ENCODE data around the gene E2F2. TPM values are rescaled to one million over a fixed set of nuclear protein-coding genes. Genes with fewer than 3 reads are reported as not detected.
"Not testable (repeated sequence)": the region's sequence is repeated elsewhere in the genome, so short reads cannot be mapped to it uniquely, and the experiment has no call there.

Gene E2F2
- total RNA-seq, 1 experiment from 2014 or later: 9.9 TPM

GRCh38 chr1:23543707-23544443 is 12.8 kb upstream of the E2F2 start:
- Histone ChIP-seq H3K4me3 (ENCODE audit: insufficient read depth, low read depth, low read length) (no peak overlapping the region), H3K36me3 (replicated peaks; ENCODE audit: control insufficient read depth, insufficient read depth, low read length) (no peaks in the 10 kb centered on the region), H3K27me3 (ENCODE audit: control insufficient read depth, insufficient read depth, low read length) (no peaks in the 10 kb centered on the region)
- DNase-seq: no peak

GRCh38 chr1:23542940-23543339 is 11.9 kb upstream of the E2F2 start:
- H3K27me3 ChIP-seq (ENCODE audit: control insufficient read depth, insufficient read depth, low read length); DNase-seq; H3K4me3 ChIP-seq (ENCODE audit: insufficient read depth, low read depth, low read length); H3K36me3 ChIP-seq (replicated peaks; ENCODE audit: control insufficient read depth, insufficient read depth, low read length): not testable (repeated sequence)

DNA sequence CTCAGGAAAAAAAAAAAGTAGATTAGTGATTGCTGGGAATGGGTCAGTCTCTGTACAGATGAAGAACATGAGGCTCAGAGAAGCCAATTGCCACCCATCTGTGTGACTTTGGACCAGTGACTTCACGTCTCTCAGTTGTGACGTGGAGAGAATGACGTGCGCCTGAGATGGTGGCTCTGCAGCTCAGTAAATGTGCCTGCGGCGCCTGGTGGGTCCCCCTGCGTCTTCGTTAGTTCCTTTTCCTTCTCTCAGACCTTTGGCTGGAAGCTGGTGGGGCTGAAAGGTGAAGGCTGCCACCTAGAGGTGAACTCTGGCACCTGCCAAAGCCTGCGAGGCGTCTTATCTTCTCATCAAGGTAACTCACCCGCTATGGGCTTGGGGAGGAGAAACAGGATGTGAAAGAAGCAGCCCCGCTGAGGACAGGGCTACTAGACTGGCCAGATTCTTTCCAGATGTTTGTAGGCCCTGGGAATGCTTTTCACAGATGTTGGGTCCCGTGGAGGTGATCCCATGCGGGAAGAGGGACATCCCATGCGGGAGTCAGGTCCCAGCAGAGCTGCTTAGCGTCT is 8.7 kb upstream of the E2F2 start:
- Histone ChIP-seq H3K27me3 (ENCODE audit: control insufficient read depth, insufficient read depth, low read length) (no peaks in the 10 kb centered on the region), H3K4me3 (ENCODE audit: insufficient read depth, low read depth, low read length) (no peak overlapping the region), H3K36me3 (replicated peaks; ENCODE audit: control insufficient read depth, insufficient read depth, low read length) (no peaks in the 10 kb centered on the region)
- DNase-seq: peak; percentile 94

GRCh38 chr1:23537296-23537973 is 6.4 kb upstream of the E2F2 start:
- H3K27me3 ChIP-seq (ENCODE audit: control insufficient read depth, insufficient read depth, low read length): no peaks in the 10 kb centered on the region
- no peak for DNase-seq
- no peaks in the 10 kb centered on the region for H3K36me3 ChIP-seq (replicated peaks; ENCODE audit: control insufficient read depth, insufficient read depth, low read length)
- H3K4me3 ChIP-seq (ENCODE audit: insufficient read depth, low read depth, low read length): no peak overlapping the region

GRCh38 chr1:23533246-23534023 is 2.4 kb upstream of the E2F2 start:
- no peak for DNase-seq
- Histone ChIP-seq H3K4me3 (ENCODE audit: insufficient read depth, low read depth, low read length) (no peak overlapping the region), H3K27me3 (ENCODE audit: control insufficient read depth, insufficient read depth, low read length) (peaks cover 19% of the 10 kb centered on the region), H3K36me3 (replicated peaks; ENCODE audit: control insufficient read depth, insufficient read depth, low read length) (no peaks in the 10 kb centered on the region)

- Histone ChIP-seq H3K4me3 (ENCODE audit: insufficient read depth, low read depth, low read length) (peak overlapping the region; percentile 37), H3K36me3 (replicated peaks; ENCODE audit: control insufficient read depth, insufficient read depth, low read length) (no peaks in the 10 kb centered on the region), H3K27me3 (ENCODE audit: control insufficient read depth, insufficient read depth, low read length) (peaks cover 19% of the 10 kb centered on the region)
- DNase-seq: no peak
Observed at GRCh38 chr1:23531562-23532094, 595 bp upstream of the E2F2 start.

- no peak for DNase-seq
- no peaks in the 10 kb centered on the region for H3K36me3 ChIP-seq (replicated peaks; ENCODE audit: control insufficient read depth, insufficient read depth, low read length)
- peak overlapping the region; percentile 78 for H3K4me3 ChIP-seq (ENCODE audit: insufficient read depth, low read depth, low read length)
- H3K27me3 ChIP-seq (ENCODE audit: control insufficient read depth, insufficient read depth, low read length): peaks cover 19% of the 10 kb centered on the region
Observed at GRCh38 chr1:23530087-23530746, 816 bp downstream of the E2F2 start.

DNA sequence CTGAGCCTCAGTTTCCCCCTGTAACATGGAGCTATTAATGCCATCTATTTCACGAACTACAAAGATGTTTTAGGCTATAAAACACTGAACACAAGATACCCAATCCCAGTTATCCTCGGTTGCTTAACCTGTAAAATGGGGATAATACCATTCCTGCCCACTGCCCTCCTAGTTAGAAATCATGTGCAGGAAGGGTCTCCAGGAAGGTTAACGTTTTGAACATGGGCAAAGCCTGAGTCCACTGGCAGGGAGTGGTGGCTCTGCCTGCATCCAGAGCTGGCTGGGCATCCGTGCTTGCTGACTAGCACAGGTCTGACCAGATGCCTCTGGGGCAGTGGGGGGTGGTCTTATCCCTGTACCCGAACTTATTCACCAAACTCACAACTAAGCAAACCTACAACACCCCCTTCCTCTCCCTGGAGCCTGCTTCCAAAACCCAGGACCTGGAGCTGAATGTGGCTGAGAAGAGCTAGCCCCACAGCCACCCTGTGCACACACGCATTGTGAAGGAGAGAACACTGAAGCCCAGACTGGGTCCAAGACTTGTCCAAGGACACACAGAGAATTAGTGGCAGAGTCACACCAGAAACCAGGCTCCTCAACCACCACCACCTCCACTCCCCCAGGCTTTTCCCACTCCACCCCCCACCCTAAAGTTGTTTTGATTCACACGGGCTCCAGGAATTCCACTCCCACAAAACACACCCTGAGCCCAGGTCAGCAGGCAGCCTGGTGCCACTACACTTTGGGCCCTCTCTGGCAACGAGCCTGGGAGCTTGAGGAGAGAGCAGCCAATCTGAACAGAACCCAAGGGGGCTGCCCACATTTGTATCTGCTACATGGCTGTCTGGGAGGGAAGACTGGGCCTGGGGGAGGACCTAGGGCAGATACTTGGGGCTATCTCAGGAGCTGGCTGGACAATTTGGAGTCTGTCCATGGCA is 1.6 kb downstream of the E2F2 start:
- peaks cover 19% of the 10 kb centered on the region for H3K27me3 ChIP-seq (ENCODE audit: control insufficient read depth, insufficient read depth, low read length)
- H3K36me3 ChIP-seq (replicated peaks; ENCODE audit: control insufficient read depth, insufficient read depth, low read length): no peaks in the 10 kb centered on the region
- DNase-seq: no peak
- no peak overlapping the region; the same call in 1 of the 2 replicates for H3K4me3 ChIP-seq (ENCODE audit: insufficient read depth, low read depth, low read length)

DNA sequence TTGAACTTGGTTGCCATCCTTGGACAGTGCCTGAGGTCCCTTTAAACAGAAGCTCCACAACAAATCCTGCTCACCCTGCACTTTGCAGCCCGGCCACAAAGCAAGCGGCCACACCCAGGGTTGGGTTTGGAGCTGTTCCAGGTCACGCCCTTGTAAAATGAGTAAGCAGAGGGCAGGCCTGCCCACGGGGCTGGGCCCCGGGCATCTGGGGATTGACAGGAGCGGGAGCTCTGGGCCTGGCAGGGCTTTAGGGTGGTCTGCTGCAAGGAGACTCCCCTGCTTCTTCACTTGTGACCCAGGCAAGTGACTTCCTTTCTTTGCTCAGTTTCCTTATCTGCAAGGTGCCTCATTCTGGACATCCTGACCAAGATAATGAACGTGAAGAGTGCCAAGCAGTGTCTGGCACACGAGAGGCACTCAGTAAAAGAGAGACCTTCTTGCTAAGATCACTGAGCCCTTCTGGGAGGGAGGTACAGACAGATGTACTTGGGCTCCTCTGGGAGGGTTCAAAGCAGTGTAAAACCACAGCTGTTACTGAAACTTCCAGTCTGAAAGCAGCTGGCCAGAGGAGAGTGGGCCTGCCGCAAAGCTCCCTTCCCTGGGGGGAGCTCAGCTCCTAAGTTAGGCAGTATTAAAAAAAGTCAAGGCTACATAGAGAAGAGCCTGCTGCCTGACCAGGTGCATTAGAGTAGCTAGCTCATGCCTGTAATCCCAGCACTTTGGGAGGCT is 2.6 kb downstream of the E2F2 start:
- Histone ChIP-seq H3K27me3 (ENCODE audit: control insufficient read depth, insufficient read depth, low read length) (peaks cover 19% of the 10 kb centered on the region), H3K4me3 (ENCODE audit: insufficient read depth, low read depth, low read length) (no peak overlapping the region), H3K36me3 (replicated peaks; ENCODE audit: control insufficient read depth, insufficient read depth, low read length) (no peaks in the 10 kb centered on the region)
- DNase-seq: no peak

GRCh38 chr1:23527900-23528249 is 3.2 kb downstream of the E2F2 start:
- peaks cover 19% of the 10 kb centered on the region for H3K27me3 ChIP-seq (ENCODE audit: control insufficient read depth, insufficient read depth, low read length)
- H3K36me3 ChIP-seq (replicated peaks; ENCODE audit: control insufficient read depth, insufficient read depth, low read length): no peaks in the 10 kb centered on the region
- no peak overlapping the region for H3K4me3 ChIP-seq (ENCODE audit: insufficient read depth, low read depth, low read length)
- DNase-seq: no peak

DNA sequence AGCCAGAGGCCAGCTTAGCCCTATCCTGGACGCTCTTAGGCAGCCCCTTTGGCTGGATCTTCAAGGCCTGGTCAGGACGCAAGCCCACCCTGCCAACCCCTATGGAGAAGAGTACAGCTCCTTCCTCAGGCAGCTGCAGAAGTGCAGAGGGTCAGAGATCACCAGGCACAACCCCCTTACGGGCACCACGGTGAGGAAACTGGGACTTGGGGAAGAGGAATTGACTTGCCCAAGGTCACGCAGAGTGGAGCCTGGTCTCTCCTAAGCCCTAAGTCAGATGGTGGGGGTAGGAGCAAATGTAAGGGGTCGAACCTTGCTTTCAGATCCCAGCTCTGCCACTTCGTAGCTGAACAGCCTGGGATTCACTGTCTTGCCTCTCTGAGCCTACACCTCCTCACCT is 3.7 kb downstream of the E2F2 start:
- H3K36me3 ChIP-seq (replicated peaks; ENCODE audit: control insufficient read depth, insufficient read depth, low read length): no peaks in the 10 kb centered on the region
- H3K4me3 ChIP-seq (ENCODE audit: insufficient read depth, low read depth, low read length): no peak overlapping the region
- no peak for DNase-seq
- peaks cover 19% of the 10 kb centered on the region for H3K27me3 ChIP-seq (ENCODE audit: control insufficient read depth, insufficient read depth, low read length)

DNA sequence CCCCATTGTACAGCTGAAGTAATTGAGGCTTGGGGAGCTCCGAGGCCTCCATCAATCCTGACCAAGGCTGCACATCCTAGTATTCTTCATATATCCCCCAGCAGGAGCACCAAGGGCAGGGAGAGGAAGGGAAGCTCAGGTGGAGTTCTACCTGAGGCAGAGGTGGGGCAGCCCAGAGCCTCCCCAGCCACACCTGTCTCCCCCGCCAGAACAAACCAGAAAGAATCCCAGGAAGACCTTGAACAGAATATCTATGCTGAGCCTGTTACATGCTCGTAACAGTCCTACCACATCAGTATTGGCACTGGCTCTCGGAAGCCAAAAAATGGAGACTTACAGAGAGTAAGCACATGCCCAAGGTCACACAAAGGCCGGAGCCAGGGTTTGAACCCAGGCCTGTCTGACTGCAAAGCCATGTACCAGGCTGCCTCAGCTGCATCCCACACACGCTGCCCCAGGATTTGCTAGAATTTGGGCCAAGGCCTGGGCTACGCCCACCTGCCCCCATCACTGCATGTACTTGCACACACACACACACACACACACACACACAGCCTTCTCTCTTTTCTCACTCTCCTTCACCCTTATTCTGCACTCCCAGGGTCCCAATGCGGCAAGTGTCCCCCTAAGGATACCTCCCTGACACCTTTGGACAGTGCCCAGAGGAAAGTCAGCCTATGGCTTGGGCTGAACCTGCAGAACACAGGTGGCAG is 4.5 kb downstream of the E2F2 start:
- DNase-seq: no peak
- Histone ChIP-seq H3K27me3 (ENCODE audit: control insufficient read depth, insufficient read depth, low read length) (peaks cover 17% of the 10 kb centered on the region), H3K36me3 (replicated peaks; ENCODE audit: control insufficient read depth, insufficient read depth, low read length) (no peaks in the 10 kb centered on the region), H3K4me3 (ENCODE audit: insufficient read depth, low read depth, low read length) (no peak overlapping the region)

All from H7 (cell line).